Right ventricle myocardium inferior (tissue), 1 donor: ENCODE results near the gene SLC43A3. TPM values are rescaled to one million over a fixed set of nuclear protein-coding genes. Genes with fewer than 3 reads are reported as not detected.
"Not testable (repeated sequence)": the region's sequence is repeated elsewhere in the genome, so short reads cannot be mapped to it uniquely, and the experiment has no call there.

Experiments used
- ATAC-seq: fragments of 200-7000 bp; cut with Tn5 transposase; one replicate; pipeline ENCODE4 v1.9.1; 2020; ENCODE audit warnings: mild to moderate bottlenecking, moderate library complexity
- DNase-seq: peaks from one replicate; pipeline ENCODE4 v3.0.0; 2021; ENCODE audit errors: missing footprints
- intact Hi-C: fragments of 100-400 bp; cut with DNase I; formaldehyde crosslinking; loops from one replicate; pipeline ENCODE4 v1.11.0; 2022
- total RNA-seq: library from RNA; stranded (reverse); fragmentation: NEBNext Ultra II Directional; extraction: Animal tissue kit (Norgen Biotek cat#: 25700); gene quantifications from one replicate; pipeline ENCODE4 v1.2.1, GENCODE V29; 2021
- donor health status: DM: no; HTN: yes; CAD: no; lungs with severe emphysema.

The SLC43A3 gene
- total RNA-seq, 1 donor from 2014 or later: 22.4 TPM

DNA sequence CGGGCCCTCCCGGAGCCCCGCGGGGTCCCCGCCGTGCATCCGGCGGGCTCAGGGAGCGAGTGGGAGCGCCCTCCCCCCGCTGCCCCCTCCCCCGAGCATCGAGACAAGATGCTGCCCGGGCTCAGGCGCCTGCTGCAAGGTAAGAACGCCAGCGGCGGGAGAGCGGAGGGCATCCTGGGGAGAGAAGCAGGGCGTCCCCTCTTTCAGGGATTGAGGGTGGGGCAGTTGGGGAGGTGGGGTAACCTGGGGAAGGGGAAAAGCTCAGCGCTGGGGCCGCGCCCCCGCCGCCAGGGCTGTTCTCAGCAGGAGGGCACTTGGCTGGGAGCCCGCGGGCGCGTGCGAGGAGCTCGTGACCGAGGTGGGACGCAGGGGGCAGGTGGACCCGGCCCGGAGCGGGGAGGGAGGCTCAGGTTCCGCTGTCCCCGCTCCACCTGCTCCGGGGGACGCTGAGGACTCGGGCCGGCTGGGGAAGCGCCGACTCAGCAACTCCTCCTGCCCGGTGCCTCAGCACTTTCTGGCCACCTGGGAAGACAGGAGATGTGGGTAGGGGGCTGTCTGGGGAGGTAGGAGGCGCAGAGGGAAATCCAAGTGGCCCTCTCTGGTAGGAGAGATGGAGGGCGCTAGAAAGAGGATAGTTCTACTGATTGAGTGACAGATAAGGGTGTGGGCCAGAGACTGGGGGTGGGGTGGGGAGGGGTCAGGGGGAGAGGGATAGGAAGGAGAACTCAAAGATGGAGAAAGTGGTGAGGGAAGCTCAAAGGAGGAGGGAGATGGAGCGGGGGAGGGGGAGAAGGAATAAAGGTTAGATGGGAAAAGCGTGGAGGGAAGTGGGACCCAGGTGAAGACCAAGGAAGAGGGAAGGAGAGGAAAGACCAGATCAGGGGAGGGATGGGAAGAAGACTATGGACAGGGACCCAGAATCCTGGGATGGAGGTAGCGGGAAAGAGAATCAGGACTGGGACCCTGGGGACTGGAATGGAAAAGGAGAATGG lies 34.1 kb upstream of the SLC43A3 start:
- intact Hi-C loops: no loop called here
- no peak for ATAC-seq
- no peak for DNase-seq

DNA sequence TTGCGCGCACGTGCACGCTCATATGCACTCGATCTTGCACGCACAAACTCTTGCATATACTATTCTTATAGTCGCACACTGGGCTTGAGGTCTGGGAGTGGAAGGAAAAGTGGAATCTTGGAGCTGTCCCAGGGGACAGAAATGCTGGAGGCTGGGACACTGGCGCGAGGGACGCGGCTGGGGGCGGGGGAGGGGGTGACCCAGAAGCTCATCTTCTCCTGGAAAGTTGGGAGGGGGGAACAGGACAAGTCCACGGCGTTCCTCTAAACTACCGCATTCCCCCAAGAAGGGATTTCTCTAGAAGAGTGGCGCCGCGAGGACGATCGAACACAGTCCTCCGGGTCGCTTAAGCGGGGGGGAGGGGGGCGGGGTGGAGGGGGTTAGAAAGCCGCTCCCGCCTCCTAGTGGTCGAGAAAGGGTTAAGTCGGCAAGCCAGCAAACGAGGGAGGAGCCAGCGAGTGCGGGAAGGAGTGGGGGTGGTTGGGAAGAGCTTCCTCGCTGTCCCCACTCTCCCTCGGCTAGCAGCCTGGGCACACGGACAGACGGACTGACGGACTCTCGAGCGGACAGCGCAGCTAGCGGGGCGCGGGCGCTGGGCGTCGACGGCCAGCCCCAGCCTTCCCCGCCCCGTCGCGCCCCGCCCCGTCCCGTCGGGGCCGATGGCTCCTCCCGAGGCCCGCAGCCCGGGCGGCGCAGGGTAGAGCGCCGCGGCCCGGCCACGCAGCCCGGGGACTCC lies 33.3 kb upstream of the SLC43A3 start, which contains the start of gene RTN4RL2:
Gene RTN4RL2, plus strand, starts transcription at position 507 of the 736 bp plus-strand sequence. CDS start 338 bp downstream, outside the sequence.
- ATAC-seq: peak; percentile 29
- intact Hi-C loops: no loop called here
- DNase-seq: peak; percentile 75

DNA sequence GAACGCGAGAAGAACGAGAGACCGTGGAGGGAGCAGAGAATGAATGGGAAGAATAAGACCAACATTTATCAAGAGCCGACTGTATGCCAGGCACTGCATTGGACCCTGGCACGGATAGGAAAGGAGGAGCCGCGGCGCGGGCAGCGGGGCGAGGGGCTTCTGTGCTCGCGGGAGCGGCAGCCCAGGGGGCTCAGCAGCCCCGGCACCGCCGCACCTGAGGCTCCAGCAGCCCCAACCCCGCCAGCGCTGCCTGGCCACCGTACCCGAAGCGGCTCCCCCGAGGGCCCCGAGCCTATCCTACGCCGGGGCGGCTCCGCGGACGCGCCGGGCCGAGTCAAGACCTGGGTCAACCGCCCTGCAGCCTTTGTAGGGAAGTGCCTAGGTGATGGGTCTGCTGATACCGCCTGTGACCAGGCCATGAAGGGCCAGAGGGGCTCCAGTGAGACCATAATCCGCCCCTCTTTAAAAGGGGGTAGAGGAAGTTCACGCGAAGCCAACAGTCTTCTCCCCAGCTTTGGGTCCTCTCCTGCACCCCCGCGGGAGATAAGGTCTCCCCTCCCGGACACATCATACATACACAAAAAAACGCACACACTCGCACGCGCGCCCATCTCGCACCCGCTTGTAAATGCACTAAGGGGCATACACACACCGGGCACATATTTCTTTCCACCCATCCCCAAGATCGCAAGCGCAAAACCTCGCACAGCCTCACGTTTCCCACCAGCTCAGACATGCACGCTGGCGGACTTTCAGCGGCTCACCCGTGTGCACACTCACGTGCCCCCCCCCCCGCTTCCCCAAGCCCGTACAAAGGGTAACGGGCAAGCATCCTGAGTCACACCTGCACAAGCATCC lies 32.5 kb upstream of the SLC43A3 start:
- intact Hi-C loops: loop anchor here (5.0 to 10.0 kb wide), 2 partner anchors 112 to 1055 kb away; no protein-coding TSS in a partner anchor
- ATAC-seq (no peak), DNase-seq (no peak)

DNA sequence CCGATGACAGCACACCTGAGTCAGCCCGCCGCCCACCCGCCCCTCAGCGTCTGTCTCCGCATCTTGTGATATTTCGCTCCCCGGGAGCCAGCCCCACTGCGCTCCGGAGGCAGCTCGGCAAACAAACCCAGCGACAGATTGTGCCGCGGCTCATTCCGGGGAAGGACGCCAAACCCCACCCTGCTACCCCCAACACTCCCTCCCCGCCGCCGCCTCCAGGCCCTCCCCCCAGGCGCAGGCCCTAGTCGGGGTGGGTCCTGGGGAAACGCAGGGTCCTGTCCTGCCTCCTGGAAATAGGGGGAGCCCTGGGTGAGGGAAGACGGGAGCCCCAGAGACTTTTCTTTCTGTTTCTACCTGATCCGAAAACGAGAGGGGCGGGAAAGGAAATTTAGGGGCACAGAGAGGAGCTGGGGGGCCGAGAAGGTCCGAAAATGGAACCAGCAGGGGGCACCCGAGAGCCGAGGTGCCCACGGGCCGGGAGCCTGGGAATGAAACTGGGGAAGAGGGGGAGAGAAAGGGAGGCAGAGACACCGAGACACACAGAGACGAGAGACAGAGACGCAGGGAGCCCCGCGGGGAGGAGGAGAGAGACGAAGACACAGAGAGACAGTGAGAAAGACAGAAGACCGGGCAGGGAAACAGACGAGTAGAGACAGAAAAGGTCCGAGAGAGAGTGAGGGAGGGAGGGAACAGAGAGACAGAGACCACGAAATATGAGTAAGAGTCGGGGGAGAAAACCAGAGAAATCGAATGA lies 31.7 kb upstream of the SLC43A3 start:
- peak; percentile 78 for DNase-seq
- intact Hi-C loops: loop anchor here (5.0 to 10.0 kb wide), 2 partner anchors 111 to 1056 kb away; no protein-coding TSS in a partner anchor
- ATAC-seq: peak; percentile 63

DNA sequence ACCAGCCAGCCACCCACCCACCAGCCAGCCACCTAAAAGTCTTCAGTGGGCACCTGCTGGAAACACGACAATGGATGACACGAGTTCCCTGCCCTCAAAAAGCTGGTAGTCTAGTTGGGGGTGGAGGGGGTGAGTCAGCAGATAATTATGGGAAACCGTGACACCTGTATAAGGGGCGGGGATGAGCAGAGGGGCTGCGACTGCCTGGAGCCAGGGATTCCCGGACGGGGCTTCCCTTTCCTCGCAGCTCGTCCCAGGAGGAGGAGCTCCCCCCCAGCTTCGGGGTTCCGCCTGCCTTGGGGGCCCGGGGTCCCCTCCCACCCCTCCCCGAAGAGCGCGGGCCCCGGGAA lies 31.1 kb upstream of the SLC43A3 start:
- DNase-seq: no peak
- intact Hi-C loops: loop anchor here (5.0 to 10.0 kb wide), 2 partner anchors 111 to 1057 kb away; no protein-coding TSS in a partner anchor
- no peak for ATAC-seq

DNA sequence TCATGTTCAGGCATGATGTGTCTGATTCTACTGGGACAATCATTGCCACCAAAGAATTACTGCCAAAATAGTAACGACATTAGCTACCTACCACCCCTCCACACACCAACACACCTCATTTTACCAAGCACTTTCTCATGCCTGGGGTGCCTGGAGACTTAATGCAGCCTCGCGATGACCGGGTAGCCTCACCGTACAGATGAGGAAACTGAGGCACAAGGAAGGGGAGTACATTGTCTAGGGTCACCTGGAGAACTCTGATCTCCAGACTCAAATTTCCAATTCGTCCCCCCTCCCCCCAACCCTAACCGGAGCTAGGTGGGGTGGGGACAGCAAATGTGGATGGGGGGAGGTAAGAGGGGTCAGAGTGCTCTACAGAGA lies 30.7 kb upstream of the SLC43A3 start:
- intact Hi-C loops: loop anchor here (1.0 to 10.0 kb wide), 5 partner anchors 22 to 1057 kb away; no protein-coding TSS in a partner anchor
- ATAC-seq (no peak), DNase-seq (no peak)

DNA sequence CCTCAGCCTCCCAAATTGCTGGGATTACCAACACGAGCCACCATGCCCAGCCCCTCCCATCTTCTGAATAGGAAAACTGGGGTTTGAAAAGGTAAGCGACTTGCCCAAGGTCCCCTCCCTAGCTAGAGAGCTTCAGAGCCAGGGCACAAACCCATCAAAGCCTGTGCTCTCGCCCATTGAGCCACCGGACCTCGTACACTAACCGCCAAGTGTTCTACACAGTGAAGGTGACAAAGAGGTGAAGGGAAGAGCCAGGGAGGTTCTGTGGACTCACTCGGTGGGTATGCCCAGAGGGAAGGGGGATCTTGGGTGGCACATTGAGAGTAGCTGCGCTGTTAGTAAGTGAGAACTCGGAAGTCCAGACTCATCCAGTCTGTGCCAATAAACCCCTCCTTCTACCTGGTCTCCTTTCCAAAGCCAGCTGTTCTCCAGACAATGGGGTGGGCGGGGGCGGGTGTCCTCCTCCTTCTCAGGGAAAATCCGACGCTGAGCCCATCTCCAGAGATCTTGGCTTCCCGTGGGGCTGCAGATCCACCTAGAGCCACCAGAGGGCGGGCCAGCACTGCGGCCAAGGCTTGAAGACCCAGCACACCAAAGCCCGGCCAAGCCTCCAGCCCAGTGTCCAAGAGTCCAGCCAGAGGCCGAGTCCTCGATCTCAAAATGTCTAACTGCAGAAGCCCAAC lies 30.2 kb upstream of the SLC43A3 start:
- DNase-seq (peak; percentile 95), ATAC-seq (peak; percentile 89)
- intact Hi-C loops: loop anchor here (1.0 to 10.0 kb wide), 5 partner anchors 22 to 1058 kb away; no protein-coding TSS in a partner anchor

DNA sequence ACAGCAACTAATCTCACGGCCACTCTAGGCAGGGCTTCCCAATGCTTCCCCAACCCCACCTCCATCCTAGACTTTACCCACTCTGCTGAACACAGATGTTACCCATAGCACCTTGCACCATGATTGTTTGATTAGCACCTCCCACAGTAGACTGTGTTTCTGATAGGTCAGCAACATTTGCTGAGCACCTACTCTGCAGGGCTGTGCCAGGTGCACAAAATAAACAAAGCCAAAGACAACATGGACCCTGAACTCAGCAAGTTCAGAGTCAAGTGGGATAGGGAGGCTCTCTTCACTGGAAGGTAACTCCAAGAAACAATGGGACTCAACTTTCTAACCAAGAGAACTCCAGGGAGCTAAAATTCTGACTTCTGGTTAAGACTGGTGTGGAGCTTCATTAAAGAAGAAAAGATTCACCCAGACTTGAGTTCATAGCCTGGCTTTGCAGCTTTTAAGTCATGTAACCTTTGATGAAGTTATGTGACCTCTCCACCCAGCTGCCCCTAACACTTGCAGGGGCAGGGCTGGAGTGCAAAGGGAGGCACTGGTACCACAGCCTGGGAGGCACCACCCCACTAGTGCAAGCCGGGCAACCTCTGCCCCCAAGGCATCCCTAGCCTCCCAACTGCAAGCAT lies 26.7 kb upstream of the SLC43A3 start:
- intact Hi-C loops: loop anchor here (10.0 kb wide), 1 partner anchor 1061 kb away; no protein-coding TSS in a partner anchor
- no peak for DNase-seq
- ATAC-seq: no peak

DNA sequence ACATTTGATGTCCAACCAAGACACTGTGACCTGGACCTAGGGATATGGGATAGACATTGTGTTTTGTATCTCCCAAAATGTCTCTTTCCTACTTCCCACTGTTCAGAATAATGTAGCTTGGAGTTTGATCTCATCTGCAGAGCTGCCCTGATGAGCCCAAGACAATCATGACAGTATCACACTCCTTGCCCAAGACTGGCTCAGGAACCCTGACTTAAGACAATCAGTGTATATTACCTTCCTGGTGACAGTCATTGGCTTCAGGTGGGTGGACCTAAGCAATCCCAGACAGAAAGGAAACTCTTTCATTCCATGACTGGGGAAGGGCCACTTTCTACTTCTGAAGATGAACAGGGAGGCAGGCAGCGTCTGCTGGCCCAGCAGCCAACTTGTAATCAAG lies 19.1 kb upstream of the SLC43A3 start:
- ATAC-seq (no peak), DNase-seq (no peak)
- intact Hi-C loops: no loop called here

DNA sequence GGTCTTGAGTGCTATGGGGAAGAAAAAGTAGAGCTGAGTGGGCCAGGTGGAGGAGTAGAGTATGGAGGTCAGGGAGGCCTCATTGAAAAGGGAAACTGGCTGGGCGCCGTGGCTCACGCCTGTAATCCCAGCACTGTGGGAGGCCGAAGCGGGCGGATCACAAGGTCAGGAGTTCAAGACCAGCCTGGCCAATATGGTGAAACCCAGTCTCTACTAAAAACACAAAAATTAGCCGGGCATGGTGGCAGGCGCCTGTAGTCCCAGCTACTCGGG lies 18.1 kb upstream of the SLC43A3 start:
- intact Hi-C loops, DNase-seq, ATAC-seq: not testable (repeated sequence)

DNA sequence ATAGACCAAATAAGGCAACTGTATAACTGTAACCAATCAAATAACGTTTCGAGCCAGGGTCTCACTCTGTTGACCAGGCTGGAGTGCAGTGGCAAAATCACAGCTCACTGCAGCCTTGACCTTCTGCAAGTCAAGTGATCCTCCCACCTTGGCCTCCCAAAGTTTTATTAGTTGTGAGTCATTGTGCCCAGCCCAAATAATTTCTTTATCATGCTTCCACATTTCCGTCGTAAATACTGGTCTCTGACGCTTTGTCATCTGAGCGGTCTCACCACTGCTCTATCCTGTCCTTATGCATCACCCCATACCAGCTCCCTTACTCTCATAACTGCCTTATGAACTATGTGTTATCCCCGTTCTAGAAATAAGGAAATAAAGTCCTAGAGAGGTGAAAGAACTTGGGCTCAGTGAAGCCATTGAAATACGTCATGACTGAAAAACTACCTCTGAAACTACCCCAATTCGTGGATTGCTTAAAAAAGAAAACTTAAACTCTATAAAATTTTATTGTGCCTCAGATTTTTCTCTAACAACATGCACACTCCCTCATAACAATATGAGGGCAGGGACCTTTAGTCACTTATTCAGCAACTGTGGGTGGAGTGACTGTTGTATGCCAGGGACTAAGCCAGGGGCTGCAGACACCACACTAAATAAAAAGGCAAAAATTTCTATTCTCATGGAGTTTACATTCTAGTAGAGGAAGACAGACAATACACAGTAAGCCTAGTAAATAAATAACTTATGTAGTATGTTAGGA lies 17.6 kb upstream of the SLC43A3 start:
- no peak for ATAC-seq
- DNase-seq: no peak
- intact Hi-C loops: no loop called here

DNA sequence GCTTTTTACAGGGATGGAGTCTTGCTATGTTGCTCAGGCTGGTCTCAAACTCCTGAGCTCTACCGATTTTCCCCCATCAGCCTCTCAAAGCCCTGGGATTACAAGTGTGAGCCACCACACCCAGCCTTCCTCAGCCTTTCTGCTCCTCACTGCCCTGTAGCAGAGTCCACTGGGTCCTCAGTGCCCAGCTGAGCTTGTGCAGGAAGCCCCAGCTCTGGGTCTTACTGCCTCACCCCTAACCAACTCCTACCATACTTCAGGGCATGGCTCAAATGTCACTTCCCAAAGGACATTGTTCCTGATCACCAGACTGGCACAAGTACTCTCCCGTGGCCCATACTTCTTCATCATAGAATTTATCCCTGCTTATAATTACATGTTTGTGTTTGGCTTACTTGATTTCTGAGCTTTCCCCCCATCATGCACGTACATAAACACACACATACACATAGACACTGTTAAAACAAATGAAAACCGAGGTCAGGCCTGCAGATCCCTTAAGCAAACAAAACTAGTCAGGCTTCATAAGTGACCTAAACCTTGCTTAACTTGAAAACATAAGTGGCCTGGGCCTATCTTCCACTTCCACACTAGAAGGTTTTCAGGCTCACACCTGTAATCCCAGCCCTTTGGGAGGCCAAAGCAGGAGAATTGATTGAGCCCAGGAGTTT lies 14.0 kb upstream of the SLC43A3 start:
- no peak for DNase-seq
- intact Hi-C loops: no loop called here

DNA sequence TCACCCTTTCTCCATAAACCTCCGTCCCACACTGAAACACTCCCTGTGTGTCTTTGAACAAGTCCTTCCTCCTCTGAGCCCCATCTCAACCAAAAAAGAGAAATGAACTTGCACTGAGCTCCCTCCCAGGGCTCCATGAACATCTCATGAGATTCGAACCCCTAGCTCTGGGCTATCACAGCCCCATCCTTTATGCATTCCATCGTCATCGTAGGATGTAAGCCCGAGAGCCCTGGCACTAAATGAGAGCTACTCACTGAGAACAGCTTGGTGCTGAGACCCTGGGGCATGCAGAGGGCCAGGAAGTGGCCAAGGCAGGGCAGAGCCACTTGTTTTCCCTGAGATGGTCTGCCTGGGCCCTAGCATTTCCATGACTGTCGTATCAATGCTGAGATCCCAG lies 12.9 kb upstream of the SLC43A3 start:
- DNase-seq (no peak), ATAC-seq (no peak)
- intact Hi-C loops: no loop called here

More for the DNA sequence above, 14.0 kb upstream of the SLC43A3 start:
- ATAC-seq: no peak

DNA sequence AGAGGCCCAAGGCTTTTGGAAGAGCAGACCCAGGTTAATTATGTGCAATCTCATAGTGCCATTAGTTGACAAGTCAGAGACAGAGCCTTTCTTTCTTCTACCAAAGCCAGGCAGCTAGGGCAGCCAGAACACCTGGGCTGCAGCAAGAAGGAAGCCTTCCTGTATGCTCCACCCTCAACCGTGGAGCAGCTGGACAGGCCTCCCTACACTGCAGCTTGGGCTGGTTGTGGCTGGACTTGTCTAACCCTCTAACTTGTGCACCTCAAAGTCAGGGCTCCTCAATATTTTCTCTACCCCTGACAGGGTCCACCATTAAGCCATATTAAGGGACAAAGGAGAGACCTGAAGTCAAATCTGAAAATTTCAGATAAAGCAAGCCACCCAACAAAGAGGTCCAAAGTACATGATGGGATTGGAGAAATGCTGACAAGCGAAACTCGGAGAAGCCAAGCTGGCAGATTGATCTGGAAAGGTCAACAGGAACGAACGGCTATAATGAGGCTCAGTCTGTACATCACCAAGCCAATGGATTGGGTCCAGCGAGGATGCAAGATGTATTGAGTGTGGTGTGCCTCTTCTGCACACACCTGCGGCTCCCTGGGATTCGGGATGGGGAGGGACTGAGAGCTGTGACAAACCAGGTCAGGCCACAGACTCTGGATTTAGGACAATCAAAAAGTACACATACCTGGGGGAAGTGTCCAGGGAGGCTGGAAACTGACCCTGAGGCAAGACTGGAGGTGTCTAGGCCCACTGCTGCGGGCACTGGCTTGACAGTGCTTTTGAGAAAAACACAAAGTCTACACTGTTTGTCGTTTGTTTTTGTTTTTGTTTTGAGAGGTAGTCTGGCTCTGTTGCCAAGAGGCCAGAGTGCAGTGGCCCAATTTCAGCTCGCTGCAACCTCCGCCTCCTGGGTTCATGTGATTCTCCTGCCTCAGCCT lies 11.7 kb upstream of the SLC43A3 start:
- DNase-seq: no peak
- intact Hi-C loops: no loop called here

DNA sequence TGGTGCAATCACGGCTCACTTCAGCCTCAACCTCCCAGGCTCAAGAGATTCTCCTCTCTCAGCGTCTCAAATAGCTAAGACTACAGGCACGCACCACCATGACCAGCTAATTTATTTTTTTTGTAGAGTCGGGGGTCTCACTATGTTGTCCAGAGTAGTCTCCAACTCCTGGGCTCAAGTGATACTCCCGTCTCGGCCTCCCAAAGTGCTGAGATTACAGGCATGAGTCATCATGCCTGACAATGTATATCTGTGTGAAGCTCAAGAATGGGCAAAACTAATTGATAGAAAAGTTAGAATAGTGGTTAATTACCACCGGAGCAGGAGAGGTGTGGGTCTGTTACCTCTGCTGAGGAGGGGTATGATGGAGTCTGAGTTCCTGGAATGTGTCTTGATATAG lies 9.1 kb upstream of the SLC43A3 start:
- ATAC-seq (no peak), DNase-seq (no peak)
- intact Hi-C loops: no loop called here

More for the DNA sequence above, 11.7 kb upstream of the SLC43A3 start:
- no peak for ATAC-seq
